NCI-H187 treated with DMSO at 0.1 percent for 48 hours (cell line): ENCODE measurements around the gene HOXC5.
A peak's percentile ranks its signal among the peaks of the same experiment; 100 is the strongest.

Experiments
- DNase-seq: peaks from one replicate; lab custom pipeline; 2025; lab: John Stamatoyannopoulos, UW

Gene HOXC5

GRCh38 chr12:53995378-53996239 is 37.2 kb upstream of the HOXC5 start:
- no peak for DNase-seq

GRCh38 chr12:53996240-53997203 is 36.3 kb upstream of the HOXC5 start:
- DNase-seq = no peak

GRCh38 chr12:53997204-53998109 is 35.4 kb upstream of the HOXC5 start:
- no peak for DNase-seq

- DNase-seq = no peak
Measured at GRCh38 chr12:53998110-53998899, 34.5 kb upstream of the HOXC5 start.

- DNase-seq = no peak
Measured at GRCh38 chr12:53998900-53999236, 34.0 kb upstream of the HOXC5 start.

DNA sequence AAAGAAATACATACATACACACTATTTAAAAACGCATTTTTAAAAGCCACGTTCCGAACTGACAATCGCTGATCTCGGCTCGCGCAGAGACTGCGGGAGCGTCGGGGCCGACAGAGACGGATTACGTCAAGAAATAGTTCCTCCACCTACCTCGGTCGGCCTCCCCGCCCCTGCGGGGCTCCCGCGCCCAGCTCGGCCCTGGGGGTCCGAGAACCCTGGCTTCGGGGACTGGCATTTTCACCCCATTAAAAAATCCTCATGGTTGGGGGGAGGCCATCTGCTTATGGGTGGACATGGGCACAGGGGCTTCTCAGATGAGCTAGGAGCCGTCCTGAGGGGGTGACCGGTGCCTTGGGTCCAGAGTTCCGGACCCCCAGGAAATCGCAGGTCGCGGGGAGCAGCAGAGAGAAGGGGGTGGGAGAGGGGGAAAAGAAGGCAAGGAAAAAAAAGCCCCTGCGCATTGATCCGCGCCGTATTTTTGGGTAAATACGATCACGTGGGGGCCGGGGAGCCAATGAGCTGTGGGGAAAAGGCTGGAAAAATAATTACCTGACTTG is 33.2 kb upstream of the HOXC5 start:
- DNase-seq = peak; percentile 55

- DNase-seq = no peak
Measured at GRCh38 chr12:54000116-54001114, 32.4 kb upstream of the HOXC5 start, which contains the start of gene HOXC9. HOXC9 (plus strand) TSS chr12:54000161; CDS start chr12:54000189, 28 bp downstream.

DNA sequence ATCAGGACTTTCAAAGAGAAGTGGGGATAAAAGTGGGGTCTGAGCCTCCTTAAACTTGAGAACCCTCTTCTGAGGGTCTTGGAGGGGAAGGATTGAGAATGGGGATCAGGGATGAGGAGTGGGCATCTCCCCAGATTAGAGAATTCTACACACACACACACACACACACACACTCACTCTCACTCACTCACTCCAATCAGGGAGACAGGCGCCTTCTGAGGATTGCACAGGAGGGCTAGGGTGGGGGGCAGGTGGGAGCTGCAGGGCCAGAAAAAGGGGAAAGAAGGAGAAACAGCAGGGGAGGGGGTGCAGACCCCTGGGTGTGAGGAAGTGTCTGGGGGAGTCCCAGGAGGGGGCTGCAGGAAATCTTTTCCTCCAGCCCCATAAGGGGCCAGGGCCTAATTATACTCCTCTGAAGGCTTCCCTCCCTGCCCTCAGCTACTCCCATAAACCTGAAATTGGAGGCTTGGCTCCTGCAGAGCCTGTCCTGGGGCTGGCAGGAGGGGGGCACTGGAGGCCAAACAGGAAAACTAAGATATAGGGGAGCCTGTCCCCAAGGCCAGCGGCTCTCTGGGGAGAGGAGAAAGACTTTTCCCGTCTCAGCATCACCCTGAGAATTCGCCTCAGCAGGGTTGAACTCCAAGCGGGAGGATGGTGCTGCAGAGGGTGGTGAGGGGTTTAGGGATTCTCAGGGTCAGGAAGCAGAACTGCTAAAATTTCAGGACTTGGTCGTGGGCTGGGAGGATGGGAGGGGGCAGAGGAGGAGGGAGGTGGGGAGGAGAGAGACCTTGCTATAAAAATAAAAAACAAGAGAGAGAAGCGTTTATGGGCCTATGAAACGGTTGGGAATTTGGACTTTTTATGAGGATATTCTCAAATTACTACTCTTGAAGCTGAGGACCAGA is 31.3 kb upstream of the HOXC5 start:
- DNase-seq = no peak

DNA sequence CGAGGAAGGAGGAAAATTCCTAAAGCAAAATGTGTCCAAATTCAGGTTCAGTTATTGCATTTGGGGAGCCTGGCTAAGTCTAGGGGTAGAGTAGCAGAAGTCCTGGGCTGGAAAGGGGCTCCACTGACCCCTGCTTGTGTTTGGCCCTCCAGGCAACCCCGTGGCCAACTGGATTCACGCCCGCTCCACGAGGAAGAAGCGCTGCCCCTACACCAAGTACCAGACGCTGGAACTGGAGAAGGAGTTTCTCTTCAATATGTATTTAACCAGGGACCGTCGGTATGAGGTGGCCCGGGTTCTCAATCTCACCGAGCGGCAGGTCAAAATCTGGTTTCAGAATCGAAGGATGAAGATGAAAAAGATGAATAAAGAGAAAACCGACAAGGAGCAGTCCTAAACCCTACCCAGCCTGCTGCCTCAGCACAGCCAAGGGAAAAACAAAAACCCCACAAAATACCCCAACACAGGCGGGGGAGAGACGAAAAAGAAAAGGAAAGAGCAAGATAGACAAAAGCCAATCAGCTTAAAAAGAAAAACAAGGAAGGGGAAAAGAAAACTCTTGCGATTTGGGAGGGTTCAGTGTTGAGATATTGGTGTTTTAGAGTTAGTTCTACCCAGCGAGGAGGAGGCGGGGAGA is 30.5 kb upstream of the HOXC5 start:
- no peak for DNase-seq

DNA sequence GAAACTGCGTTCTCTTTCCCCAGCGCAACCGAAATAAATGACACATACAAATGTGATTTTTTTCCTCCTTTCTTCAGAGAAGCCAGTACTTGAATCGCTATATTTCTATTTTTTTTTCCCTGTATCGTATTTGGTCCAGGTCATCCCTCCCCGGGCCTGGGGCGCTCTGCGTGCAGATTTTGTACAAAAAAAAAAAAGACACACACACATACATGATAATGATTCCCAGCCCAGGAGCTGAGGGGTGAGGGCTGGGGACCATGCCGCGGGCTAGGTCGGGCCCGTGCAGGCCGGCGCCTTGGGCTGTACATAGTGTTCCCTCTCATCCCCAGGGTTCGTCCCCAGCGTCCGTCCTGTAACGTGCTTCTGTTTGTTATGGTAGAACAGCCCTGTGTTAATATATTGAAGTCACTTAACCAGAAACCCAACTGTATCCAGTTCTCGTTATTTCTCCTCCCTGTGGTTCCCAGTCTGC is 29.9 kb upstream of the HOXC5 start:
- DNase-seq = no peak

GRCh38 chr12:54003625-54004024 is 29.2 kb upstream of the HOXC5 start:
- DNase-seq = no peak

DNA sequence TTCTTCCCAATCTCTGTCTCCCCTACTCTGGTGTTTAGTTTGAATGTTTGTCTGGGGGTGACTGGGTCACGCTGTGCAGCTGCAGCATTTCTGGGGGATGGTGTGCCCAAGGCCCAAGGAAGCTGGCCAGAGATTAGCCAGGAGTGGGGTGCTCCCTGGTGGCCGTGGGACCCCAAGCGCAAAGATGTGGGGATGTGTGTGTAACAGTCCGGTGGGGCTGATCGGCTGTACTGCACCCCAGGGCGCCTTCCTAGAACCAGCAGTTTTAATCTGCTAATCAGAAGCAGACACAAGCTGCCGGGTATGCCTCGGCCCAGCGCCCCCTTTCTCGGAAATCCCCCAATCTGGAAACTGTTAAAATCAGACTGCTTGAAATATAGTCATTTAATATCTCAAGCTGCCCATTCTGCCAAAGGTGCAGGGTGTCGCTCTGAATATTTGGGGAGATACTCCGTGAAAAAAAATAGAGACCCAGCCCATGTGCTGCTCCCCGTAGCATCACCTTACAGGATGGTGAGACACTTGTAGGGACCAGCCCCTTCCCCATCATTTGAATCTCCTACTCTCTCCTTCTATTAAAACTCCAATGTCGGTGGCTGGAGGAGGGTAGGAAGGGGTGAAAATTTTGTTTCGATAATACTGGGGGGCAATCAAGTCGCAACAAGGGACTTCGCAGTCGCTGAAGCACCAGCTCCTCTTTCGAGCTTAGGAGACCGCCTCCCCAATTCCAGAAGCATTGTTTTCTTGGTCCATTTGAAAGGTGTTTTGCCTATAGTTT is 28.6 kb upstream of the HOXC5 start:
- no peak for DNase-seq

- no peak for DNase-seq
Measured at GRCh38 chr12:54004841-54005530, 27.9 kb upstream of the HOXC5 start.

DNA sequence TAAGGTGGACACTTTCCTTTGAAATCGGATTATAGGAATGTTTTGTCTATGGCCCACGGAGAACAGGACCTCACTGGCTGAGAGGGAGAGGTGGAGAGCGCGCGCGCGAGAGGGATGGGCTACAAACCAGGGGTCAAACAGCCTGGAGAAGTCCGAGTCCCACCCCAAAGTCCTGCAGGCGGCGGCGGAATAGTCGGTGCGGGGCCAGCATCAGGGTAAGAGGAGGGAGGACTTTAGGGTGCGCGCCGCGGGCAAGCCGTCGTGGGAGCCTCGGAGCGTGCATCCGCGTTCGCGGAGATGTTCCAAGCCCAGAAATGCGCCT is 27.4 kb upstream of the HOXC5 start:
- no peak for DNase-seq

- DNase-seq = no peak
Measured at GRCh38 chr12:54005853-54006558, 26.8 kb upstream of the HOXC5 start.
